ENCODE data around the gene TMEM63B. TPM values are rescaled to one million over a fixed set of nuclear protein-coding genes. Genes with fewer than 3 reads are reported as not detected.

The TMEM63B gene
- total and polyA plus RNA-seq, 2 donors (not counting 1 experiment from before 2014, with no cell fraction given): 15.4 to 19.1 TPM

DNA sequence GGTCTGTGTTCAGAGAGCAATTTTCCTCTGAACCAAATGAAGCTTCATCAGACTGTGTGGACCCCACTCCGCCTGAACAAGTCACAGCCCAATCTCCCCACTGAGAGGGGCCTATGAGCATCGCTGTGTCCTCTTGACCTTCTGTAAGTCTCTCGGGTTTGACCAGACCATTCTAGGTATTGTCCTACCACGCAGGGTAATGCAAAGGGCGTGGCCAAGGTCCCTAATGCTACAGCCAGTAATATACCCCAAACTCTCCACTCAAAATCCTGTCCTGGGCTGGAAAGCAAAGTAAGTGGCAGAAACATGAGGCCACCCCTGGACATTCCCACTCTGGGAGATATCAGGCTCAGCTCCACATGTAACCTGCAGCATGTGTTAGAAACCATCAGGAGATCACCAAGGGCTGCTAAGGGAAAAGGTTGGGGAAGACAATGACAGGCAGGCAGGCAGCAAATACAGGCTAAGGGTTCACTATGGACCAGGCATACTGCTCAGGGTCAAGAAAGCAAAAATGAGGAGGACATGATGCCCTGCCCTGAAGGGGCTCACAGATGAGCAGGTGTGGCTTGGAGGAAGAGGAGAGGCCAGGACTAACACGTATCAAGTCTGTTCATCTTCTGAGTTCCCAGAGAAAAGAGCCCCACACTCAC is 33.5 kb upstream of the TMEM63B start:
- DNase-seq (no peak), ATAC-seq (ENCODE audit: low read depth) (no peak)
- H3K9ac ChIP-seq (ENCODE audit: low read length): no peak overlapping the region
- TF ChIP-seq EZH2 (IDR thresholded peaks at IDR 0.05; ENCODE audit: borderline replicate concordance, insufficient read depth, low read depth, low read length, poor library complexity, severe bottlenecking): no peak
- TF ChIP-seq, protein P1, sequence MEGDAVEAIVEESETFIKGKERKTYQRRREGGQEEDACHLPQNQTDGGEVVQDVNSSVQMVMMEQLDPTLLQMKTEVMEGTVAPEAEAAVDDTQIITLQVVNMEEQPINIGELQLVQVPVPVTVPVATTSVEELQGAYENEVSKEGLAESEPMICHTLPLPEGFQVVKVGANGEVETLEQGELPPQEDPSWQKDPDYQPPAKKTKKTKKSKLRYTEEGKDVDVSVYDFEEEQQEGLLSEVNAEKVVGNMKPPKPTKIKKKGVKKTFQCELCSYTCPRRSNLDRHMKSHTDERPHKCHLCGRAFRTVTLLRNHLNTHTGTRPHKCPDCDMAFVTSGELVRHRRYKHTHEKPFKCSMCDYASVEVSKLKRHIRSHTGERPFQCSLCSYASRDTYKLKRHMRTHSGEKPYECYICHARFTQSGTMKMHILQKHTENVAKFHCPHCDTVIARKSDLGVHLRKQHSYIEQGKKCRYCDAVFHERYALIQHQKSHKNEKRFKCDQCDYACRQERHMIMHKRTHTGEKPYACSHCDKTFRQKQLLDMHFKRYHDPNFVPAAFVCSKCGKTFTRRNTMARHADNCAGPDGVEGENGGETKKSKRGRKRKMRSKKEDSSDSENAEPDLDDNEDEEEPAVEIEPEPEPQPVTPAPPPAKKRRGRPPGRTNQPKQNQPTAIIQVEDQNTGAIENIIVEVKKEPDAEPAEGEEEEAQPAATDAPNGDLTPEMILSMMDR (IDR thresholded peaks at IDR 0.05): no peak
- intact Hi-C loops (cut with micrococcal nuclease): no loop called here
- WGBS (ENCODE audit: insufficient coverage): 96% methylated on average over 5 of the region's 6 CpGs
- H3K4me1 Mint-ChIP-seq: no peaks in the 10 kb centered on the region
- no peaks in the 10 kb centered on the region for H3K79me2 ChIP-seq (ENCODE audit: control insufficient read depth, insufficient read depth, low read length)
- ChIA-PET CTCF (interaction anchor here (0.6 to 6.5 kb wide), 7 partner anchors 15 to 244 kb away, joined by 3 to 89 read pairs (median 6); partner anchors contain the start of gene TMEM151B), POLR2A (no interaction called here)
- no peak overlapping the region for H3K4me2 ChIP-seq (replicated peaks; ENCODE audit: low read depth, low read length, poor library complexity, severe bottlenecking)
- H3K27ac ChIP-seq (ENCODE audit: low read length in 2 of 2): no peak overlapping the region
- H3K36me3 ChIP-seq (replicated peaks in 1 of 2; ENCODE audit: control extremely low read depth in 1 of 2, control insufficient read depth in 1 of 2, extremely low read depth in 1 of 2, insufficient read depth in 2 of 2, low read length in 1 of 2): no peaks in the 10 kb centered on the region
- H3K27me3 ChIP-seq (replicated peaks in 1 of 4; ENCODE audit: control extremely low read depth in 1 of 4, control insufficient read depth in 3 of 4, insufficient read depth in 4 of 4, low read length in 3 of 4): no peaks in the 10 kb centered on the region
- H3K4me3 Mint-ChIP-seq: no peak overlapping the region
- no peak overlapping the region for H2AFZ ChIP-seq (ENCODE audit: insufficient read depth, low read depth, low read length, poor library complexity, severe bottlenecking)
- H3K9me3 ChIP-seq (ENCODE audit: control extremely low read depth in 1 of 3, control insufficient read depth in 2 of 3, insufficient read depth in 1 of 3, low read length in 2 of 3): no peaks in the 10 kb centered on the region
- H3K9me3 Mint-ChIP-seq (ENCODE audit: insufficient read depth): no peaks in the 10 kb centered on the region
- H3K4me1 ChIP-seq (ENCODE audit: control insufficient read depth in 2 of 2, insufficient read depth in 2 of 2, low read length in 2 of 2): no peaks in the 10 kb centered on the region
- H4K20me1 ChIP-seq (ENCODE audit: control insufficient read depth, insufficient read depth, low read length, poor library complexity, severe bottlenecking): peaks cover 6% of the 10 kb centered on the region
- H3K27ac Mint-ChIP-seq: no peak overlapping the region
- H3K4me3 ChIP-seq (ENCODE audit: control extremely low read depth in 1 of 5, extremely low read depth in 1 of 5, insufficient read depth in 1 of 5, low read depth in 2 of 5, low read length in 4 of 5): no peak overlapping the region
- no peaks in the 10 kb centered on the region for H3K27me3 Mint-ChIP-seq

- H2AFZ ChIP-seq (ENCODE audit: insufficient read depth, low read depth, low read length, poor library complexity, severe bottlenecking): no peak overlapping the region
- no peak for TF ChIP-seq EZH2 (IDR thresholded peaks at IDR 0.05; ENCODE audit: borderline replicate concordance, insufficient read depth, low read depth, low read length, poor library complexity, severe bottlenecking)
- TF ChIP-seq, protein P1 (IDR thresholded peaks at IDR 0.05): no peak
- H3K4me3 ChIP-seq (ENCODE audit: control extremely low read depth in 1 of 5, extremely low read depth in 1 of 5, insufficient read depth in 1 of 5, low read depth in 2 of 5, low read length in 4 of 5): no peak overlapping the region
- H3K36me3 ChIP-seq (replicated peaks in 1 of 2; ENCODE audit: control extremely low read depth in 1 of 2, control insufficient read depth in 1 of 2, extremely low read depth in 1 of 2, insufficient read depth in 2 of 2, low read length in 1 of 2): no peaks in the 10 kb centered on the region
- 90% methylated on average over 9 of the region's 10 CpGs for WGBS (ENCODE audit: insufficient coverage)
- ATAC-seq (ENCODE audit: low read depth): no peak
- POLR2A ChIA-PET: no interaction called here
- no peak overlapping the region for H3K9ac ChIP-seq (ENCODE audit: low read length)
- H3K27me3 Mint-ChIP-seq: no peaks in the 10 kb centered on the region
- no peak overlapping the region for H3K27ac ChIP-seq (ENCODE audit: low read length in 2 of 2)
- no peak overlapping the region for H3K4me2 ChIP-seq (replicated peaks; ENCODE audit: low read depth, low read length, poor library complexity, severe bottlenecking)
- peaks cover 6% of the 10 kb centered on the region for H4K20me1 ChIP-seq (ENCODE audit: control insufficient read depth, insufficient read depth, low read length, poor library complexity, severe bottlenecking)
- no peak overlapping the region for H3K4me3 Mint-ChIP-seq
- intact Hi-C loops (cut with micrococcal nuclease): no loop called here
- no peak overlapping the region for H3K27ac Mint-ChIP-seq
- H3K4me1 Mint-ChIP-seq: no peaks in the 10 kb centered on the region
- no peaks in the 10 kb centered on the region for H3K9me3 ChIP-seq (ENCODE audit: control extremely low read depth in 1 of 3, control insufficient read depth in 2 of 3, insufficient read depth in 1 of 3, low read length in 2 of 3)
- no peaks in the 10 kb centered on the region for H3K27me3 ChIP-seq (replicated peaks in 1 of 4; ENCODE audit: control extremely low read depth in 1 of 4, control insufficient read depth in 3 of 4, insufficient read depth in 4 of 4, low read length in 3 of 4)
- CTCF ChIA-PET: interaction anchor here (0.9 to 6.5 kb wide), 10 partner anchors 11 to 243 kb away, joined by 3 to 89 read pairs (median 5); partner anchors contain the start of gene TMEM151B
- no peaks in the 10 kb centered on the region for H3K4me1 ChIP-seq (ENCODE audit: control insufficient read depth in 2 of 2, insufficient read depth in 2 of 2, low read length in 2 of 2)
- DNase-seq: no peak
- H3K79me2 ChIP-seq (ENCODE audit: control insufficient read depth, insufficient read depth, low read length): no peaks in the 10 kb centered on the region
- H3K9me3 Mint-ChIP-seq (ENCODE audit: insufficient read depth): no peaks in the 10 kb centered on the region
These were observed 32.7 kb upstream of the TMEM63B start for GRCh38 chr6:44094403-44095242.
